Liver (tissue), 9 donors: Measurements from ENCODE around the gene NOX4. TPM values are rescaled to one million over a fixed set of nuclear protein-coding genes. Genes with fewer than 3 reads are reported as not detected.

ENCODE experiments used
- DNase-seq: peaks from one replicate; pipeline ENCODE4 v3.0.0-alpha.2; 2017; ENCODE audit warnings: low spot score
- H3K27ac ChIP-seq, 2 donors: one replicate each; pipeline ENCODE4 v1.7.0; 2013; ENCODE audit warnings: inconsistent platforms in 2 of 2, low read length in 2 of 2, control low read depth in 1 of 2, low read depth in 1 of 2, mild to moderate bottlenecking in 1 of 2
- H3K27me3 ChIP-seq, 4 donors: one replicate each; pipeline versions ENCODE4 v1.6.1 to v1.7.0; 2013; ENCODE audit warnings: low read length in 3 of 4, inconsistent platforms in 1 of 4, mild to moderate bottlenecking in 1 of 4, moderate library complexity in 1 of 4; ENCODE audit not compliant: control insufficient read depth in 4 of 4, insufficient read depth in 4 of 4
- H3K36me3 ChIP-seq, 4 donors: one replicate each; pipeline versions ENCODE4 v1.6.1 to v1.7.0; 2013; ENCODE audit warnings: low read length in 3 of 4, mild to moderate bottlenecking in 3 of 4, low read depth in 1 of 4, moderate library complexity in 1 of 4; ENCODE audit not compliant: control insufficient read depth in 4 of 4, insufficient read depth in 3 of 4
- H3K4me1 ChIP-seq, 4 donors: one replicate each; pipeline versions ENCODE4 v1.6.1 to v1.7.0; 2013; ENCODE audit warnings: low read length in 3 of 4, mild to moderate bottlenecking in 3 of 4, moderate library complexity in 1 of 4; ENCODE audit not compliant: control insufficient read depth in 4 of 4, insufficient read depth in 4 of 4
- H3K4me3 ChIP-seq, 3 donors: one replicate each; pipeline versions ENCODE4 v1.6.1 to v1.7.0; 2013; ENCODE audit warnings: low read length in 3 of 3, control low read depth in 1 of 3, low read depth in 1 of 3, mild to moderate bottlenecking in 1 of 3
- H3K9ac ChIP-seq, 2 donors: one replicate each; pipeline ENCODE4 v1.7.0; 2013; ENCODE audit warnings: low read length in 2 of 2, mild to moderate bottlenecking in 2 of 2, moderate library complexity in 2 of 2, control low read depth in 1 of 2, low read depth in 1 of 2
- H3K9me3 ChIP-seq, 4 donors: one replicate each; pipeline versions ENCODE4 v1.6.1 to v1.7.0; 2013; ENCODE audit warnings: low read length in 3 of 4; ENCODE audit not compliant: control insufficient read depth in 4 of 4
- FOXA1 ChIP-seq: IDR thresholded peaks from 2 replicates; pipeline ENCODE4 v1.6.1; 2016; ENCODE audit warnings: antibody characterized with exemption
- FOXA2 ChIP-seq: IDR thresholded peaks from 2 replicates; pipeline ENCODE4 v1.6.1; 2016; ENCODE audit warnings: antibody characterized with exemption
- GABPA ChIP-seq, 2 donors: IDR thresholded peaks in 1 of 2; conservative IDR thresholded peaks in 1 of 2; 2 replicates each; pipeline ENCODE4 v1.6.1; 2016; ENCODE audit warnings: antibody characterized with exemption in 2 of 2, mild to moderate bottlenecking in 1 of 2, moderate library complexity in 1 of 2
- HNF4A ChIP-seq, 2 donors: conservative IDR thresholded peaks; 2 replicates each; pipeline ENCODE4 v1.6.1; 2016; ENCODE audit warnings: antibody characterized with exemption in 2 of 2, mild to moderate bottlenecking in 2 of 2
- HNF4G ChIP-seq: IDR thresholded peaks from 2 replicates; pipeline ENCODE4 v1.6.1; 2016; ENCODE audit warnings: antibody characterized with exemption
- JUND ChIP-seq, 2 donors: IDR thresholded peaks; 2 replicates each; pipeline ENCODE4 v1.6.1; 2016; ENCODE audit warnings: antibody characterized with exemption in 2 of 2
- NR2F2 ChIP-seq: IDR thresholded peaks from 2 replicates; pipeline ENCODE4 v1.6.1; 2016; ENCODE audit warnings: antibody characterized with exemption
- RAD21 ChIP-seq, 2 donors: IDR thresholded peaks; 2 replicates each; pipeline ENCODE4 v1.6.1; 2016; ENCODE audit warnings: antibody characterized with exemption in 2 of 2, mild to moderate bottlenecking in 2 of 2
- RXRA ChIP-seq, 2 donors: IDR thresholded peaks; 2 replicates each; pipeline ENCODE4 v1.6.1; 2017 to 2018; ENCODE audit warnings: antibody characterized with exemption in 2 of 2, mild to moderate bottlenecking in 1 of 2
- SP1 ChIP-seq: IDR thresholded peaks from 2 replicates; pipeline ENCODE4 v1.6.1; 2018; ENCODE audit warnings: antibody characterized with exemption, mild to moderate bottlenecking
- TAF1 ChIP-seq: conservative IDR thresholded peaks from 2 replicates; pipeline ENCODE4 v1.6.1; 2016; ENCODE audit warnings: antibody characterized with exemption, mild to moderate bottlenecking
- YY1 ChIP-seq: IDR thresholded peaks from 2 replicates; pipeline ENCODE4 v1.6.1; 2016; ENCODE audit warnings: antibody characterized with exemption, mild to moderate bottlenecking
- WGBS: extraction: QIAGEN DNeasy Blood & Tissue Kit; methylation state at CpG from one replicate; pipeline ENCODE4 v1.1.7; 2013; 5-methylcytosine and 5-hydroxymethylcytosine counted together
- polyA plus RNA-seq, 2 donors: library from polyadenylated mRNA; stranded (reverse) in 1 of 2; unstranded in 1 of 2; fragments of 200-250 nt in 1 of 2; fragments of >200 nt in 1 of 2; fragmentation: Nextera tagmentation in 1 of 2; extraction: Ambion mirVana in 1 of 2; gene quantifications; one replicate each; pipeline versions ENCODE4 v1.2.1 to v1.2.3, GENCODE V29; 2013 to 2015
- total RNA-seq, 2 donors: library from RNA; depleted of rRNA; stranded (reverse); fragments of >200 nt; gene quantifications; one replicate each; pipeline ENCODE4 v1.2.3, GENCODE V29; 2014
- TF ChIP-seq, protein P1 (sequence below): fragments of 150-350 bp; IDR thresholded peaks from 2 replicates; pipeline ENCODE4 v1.5.1; 2017; ENCODE audit warnings: improper control_type of control experiment, low read depth, low read length; ENCODE audit not compliant: missing input control
- TF ChIP-seq, protein P2 (sequence below): IDR thresholded peaks from 2 replicates; pipeline ENCODE4 v1.6.1; 2016; ENCODE audit warnings: antibody characterized with exemption
- TF ChIP-seq, protein P3 (sequence below): IDR thresholded peaks from 2 replicates; pipeline ENCODE4 v1.6.1; 2016; ENCODE audit warnings: antibody characterized with exemption, mild to moderate bottlenecking
- TF ChIP-seq, protein P4 (sequence below): IDR thresholded peaks from 2 replicates; pipeline ENCODE4 v1.6.1; 2016; ENCODE audit warnings: antibody characterized with exemption
- TF ChIP-seq, protein P5 (sequence below): IDR thresholded peaks from 2 replicates; pipeline ENCODE4 v1.6.1; 2016; ENCODE audit warnings: antibody characterized with exemption
- donor health status: healthy.
- donor health status: healthy.
- donor health status: healthy.
- donor health status: healthy.
- donor health status: healthy.

Gene NOX4
- total RNA-seq (under 1 TPM in 1 of 2 donors, not detected in 1; 0.19 TPM), polyA plus RNA-seq (under 1 TPM; 0.07 to 0.29 TPM)

DNA sequence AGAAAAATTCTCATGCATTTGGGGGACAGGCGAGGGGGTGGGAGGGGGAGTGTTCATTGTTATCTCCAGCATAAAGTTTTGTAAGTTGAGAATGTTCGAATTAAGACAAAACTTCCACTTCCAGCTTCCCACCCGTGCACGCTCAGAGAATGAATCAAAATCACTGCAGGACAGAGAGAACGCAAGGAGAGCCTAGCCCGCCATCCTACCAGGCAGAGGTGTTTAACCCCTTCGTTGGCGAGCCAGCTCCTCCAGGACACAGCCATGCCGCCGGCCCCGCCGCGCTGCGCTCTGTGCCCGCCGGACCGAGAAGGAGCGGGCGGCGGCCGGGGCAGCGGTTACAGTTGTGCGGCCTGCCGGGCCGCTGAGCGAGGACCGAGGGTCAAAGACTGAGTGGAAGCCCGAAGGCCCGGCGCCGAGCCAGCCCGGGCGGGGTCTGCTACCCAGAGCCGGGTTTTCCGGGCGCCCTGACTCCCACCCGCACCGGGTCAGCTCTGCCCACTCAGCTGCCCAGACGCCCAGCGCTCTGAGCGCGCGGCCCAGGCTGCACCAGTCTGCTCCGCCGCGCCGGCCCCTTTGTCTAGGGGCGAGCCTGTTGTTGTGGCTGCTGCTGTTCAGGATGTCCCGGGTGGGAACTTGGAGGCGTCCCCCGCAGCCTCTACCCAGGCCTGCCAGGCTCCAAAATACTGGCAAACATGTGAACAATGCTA is at the start of gene NOX4:
Gene NOX4 (minus strand): TSS at position 395 of the 710 bp plus-strand sequence. CDS start 129 bp downstream, at position 266.
- Histone ChIP-seq H3K4me3 (peak within 1 kb of the TSS in 2 of 3 donors; percentile 29 to 52), H3K27ac (no peak within 1 kb of the TSS), H3K9me3 (no peaks in the 10 kb centered on the region), H3K27me3 (no peaks in the 10 kb centered on the region), H3K36me3 (no peaks in the 10 kb centered on the region), H3K4me1 (peaks cover 0 to 8% (median 6%) of the 10 kb centered on the region in 4 donors), H3K9ac (no peak within 1 kb of the TSS)
- peak; percentile 47 for DNase-seq
- WGBS, result 8% methylated on average over 51 of the region's 51 CpGs
- TF ChIP-seq HNF4A (conservative IDR thresholded peaks at IDR 0.05), result peak in 1 of 2 donors; percentile 23
- TF ChIP-seq, protein P1, sequence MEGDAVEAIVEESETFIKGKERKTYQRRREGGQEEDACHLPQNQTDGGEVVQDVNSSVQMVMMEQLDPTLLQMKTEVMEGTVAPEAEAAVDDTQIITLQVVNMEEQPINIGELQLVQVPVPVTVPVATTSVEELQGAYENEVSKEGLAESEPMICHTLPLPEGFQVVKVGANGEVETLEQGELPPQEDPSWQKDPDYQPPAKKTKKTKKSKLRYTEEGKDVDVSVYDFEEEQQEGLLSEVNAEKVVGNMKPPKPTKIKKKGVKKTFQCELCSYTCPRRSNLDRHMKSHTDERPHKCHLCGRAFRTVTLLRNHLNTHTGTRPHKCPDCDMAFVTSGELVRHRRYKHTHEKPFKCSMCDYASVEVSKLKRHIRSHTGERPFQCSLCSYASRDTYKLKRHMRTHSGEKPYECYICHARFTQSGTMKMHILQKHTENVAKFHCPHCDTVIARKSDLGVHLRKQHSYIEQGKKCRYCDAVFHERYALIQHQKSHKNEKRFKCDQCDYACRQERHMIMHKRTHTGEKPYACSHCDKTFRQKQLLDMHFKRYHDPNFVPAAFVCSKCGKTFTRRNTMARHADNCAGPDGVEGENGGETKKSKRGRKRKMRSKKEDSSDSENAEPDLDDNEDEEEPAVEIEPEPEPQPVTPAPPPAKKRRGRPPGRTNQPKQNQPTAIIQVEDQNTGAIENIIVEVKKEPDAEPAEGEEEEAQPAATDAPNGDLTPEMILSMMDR, result no peak

DNA sequence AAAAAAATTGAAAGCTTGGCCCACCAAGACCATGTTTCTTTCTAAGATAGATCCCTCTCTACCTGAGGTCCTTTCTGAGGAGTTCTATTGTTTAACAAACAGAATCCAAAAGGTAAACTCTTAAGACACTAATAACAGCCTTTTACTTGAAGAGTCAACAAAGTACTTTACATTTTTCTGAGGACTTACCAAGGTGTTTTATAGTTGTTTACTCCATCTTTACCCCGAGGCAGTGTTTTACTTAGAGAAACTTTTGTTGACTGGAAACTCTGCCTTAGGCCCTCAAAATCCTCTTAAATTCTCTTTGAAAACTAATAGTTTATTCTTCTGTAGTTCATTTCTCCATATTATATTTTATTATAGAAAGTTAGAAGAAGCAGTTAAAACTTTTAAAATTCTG is 49.7 kb upstream of the NOX4 start:
- Histone ChIP-seq H3K27me3 (no peaks in the 10 kb centered on the region), H3K4me1 (no peaks in the 10 kb centered on the region), H3K27ac (no peak overlapping the region), H3K9me3 (no peaks in the 10 kb centered on the region), H3K4me3 (no peak overlapping the region), H3K9ac (no peak overlapping the region), H3K36me3 (no peaks in the 10 kb centered on the region)
- TF ChIP-seq NR2F2 (no peak), RAD21 (IDR thresholded peaks at IDR 0.05) (no peak), FOXA1 (no peak)
- TF ChIP-seq, protein P2, sequence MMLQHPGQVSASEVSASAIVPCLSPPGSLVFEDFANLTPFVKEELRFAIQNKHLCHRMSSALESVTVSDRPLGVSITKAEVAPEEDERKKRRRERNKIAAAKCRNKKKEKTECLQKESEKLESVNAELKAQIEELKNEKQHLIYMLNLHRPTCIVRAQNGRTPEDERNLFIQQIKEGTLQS, result no peak
- TF ChIP-seq, protein P3, sequence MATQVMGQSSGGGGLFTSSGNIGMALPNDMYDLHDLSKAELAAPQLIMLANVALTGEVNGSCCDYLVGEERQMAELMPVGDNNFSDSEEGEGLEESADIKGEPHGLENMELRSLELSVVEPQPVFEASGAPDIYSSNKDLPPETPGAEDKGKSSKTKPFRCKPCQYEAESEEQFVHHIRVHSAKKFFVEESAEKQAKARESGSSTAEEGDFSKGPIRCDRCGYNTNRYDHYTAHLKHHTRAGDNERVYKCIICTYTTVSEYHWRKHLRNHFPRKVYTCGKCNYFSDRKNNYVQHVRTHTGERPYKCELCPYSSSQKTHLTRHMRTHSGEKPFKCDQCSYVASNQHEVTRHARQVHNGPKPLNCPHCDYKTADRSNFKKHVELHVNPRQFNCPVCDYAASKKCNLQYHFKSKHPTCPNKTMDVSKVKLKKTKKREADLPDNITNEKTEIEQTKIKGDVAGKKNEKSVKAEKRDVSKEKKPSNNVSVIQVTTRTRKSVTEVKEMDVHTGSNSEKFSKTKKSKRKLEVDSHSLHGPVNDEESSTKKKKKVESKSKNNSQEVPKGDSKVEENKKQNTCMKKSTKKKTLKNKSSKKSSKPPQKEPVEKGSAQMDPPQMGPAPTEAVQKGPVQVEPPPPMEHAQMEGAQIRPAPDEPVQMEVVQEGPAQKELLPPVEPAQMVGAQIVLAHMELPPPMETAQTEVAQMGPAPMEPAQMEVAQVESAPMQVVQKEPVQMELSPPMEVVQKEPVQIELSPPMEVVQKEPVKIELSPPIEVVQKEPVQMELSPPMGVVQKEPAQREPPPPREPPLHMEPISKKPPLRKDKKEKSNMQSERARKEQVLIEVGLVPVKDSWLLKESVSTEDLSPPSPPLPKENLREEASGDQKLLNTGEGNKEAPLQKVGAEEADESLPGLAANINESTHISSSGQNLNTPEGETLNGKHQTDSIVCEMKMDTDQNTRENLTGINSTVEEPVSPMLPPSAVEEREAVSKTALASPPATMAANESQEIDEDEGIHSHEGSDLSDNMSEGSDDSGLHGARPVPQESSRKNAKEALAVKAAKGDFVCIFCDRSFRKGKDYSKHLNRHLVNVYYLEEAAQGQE, result no peak
- TF ChIP-seq, protein P4, sequence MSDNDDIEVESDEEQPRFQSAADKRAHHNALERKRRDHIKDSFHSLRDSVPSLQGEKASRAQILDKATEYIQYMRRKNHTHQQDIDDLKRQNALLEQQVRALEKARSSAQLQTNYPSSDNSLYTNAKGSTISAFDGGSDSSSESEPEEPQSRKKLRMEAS, result no peak
- 71% methylated on average over 1 of the region's 1 CpG for WGBS
- no peak for DNase-seq

DNA sequence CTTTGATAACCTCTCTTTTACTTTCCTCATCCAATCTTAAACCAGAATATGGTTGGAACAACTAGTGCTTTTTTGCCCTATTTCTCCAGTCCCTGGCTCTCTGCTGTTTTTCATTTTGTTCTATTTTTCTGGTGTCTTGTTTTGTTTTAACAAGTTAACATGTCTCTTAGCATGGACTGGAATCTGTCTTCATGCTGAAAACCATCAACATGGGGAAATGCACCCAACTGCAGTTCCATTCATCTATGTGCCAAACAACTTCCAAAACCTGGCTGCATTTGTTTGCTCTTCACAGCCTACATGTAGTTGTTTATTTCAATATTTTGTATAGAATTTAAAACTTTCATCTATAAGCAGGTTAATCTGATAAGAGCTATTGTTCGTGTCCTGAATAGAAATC is 46.8 kb upstream of the NOX4 start:
- Histone ChIP-seq H3K27me3 (no peaks in the 10 kb centered on the region), H3K4me3 (no peak overlapping the region), H3K4me1 (no peaks in the 10 kb centered on the region), H3K9ac (no peak overlapping the region), H3K27ac (no peak overlapping the region), H3K36me3 (no peaks in the 10 kb centered on the region), H3K9me3 (no peaks in the 10 kb centered on the region)
- WGBS, result 91% methylated on average over 1 of the region's 1 CpG
- DNase-seq, result no peak
- TF ChIP-seq, protein P1, result no peak
- no peak for TF ChIP-seq FOXA2
- TF ChIP-seq GABPA (IDR thresholded peaks at IDR 0.05 in 1 of 2, conservative IDR thresholded peaks at IDR 0.05 in 1 of 2), result no peak
- no peak for TF ChIP-seq HNF4A (conservative IDR thresholded peaks at IDR 0.05)
- no peak for TF ChIP-seq HNF4G
- TF ChIP-seq RXRA (IDR thresholded peaks at IDR 0.05), result no peak
- no peak for TF ChIP-seq JUND (IDR thresholded peaks at IDR 0.05)
- TF ChIP-seq, protein P2, result no peak
- no peak for TF ChIP-seq TAF1
- no peak for TF ChIP-seq SP1
- no peak for TF ChIP-seq YY1
- TF ChIP-seq, protein P5, sequence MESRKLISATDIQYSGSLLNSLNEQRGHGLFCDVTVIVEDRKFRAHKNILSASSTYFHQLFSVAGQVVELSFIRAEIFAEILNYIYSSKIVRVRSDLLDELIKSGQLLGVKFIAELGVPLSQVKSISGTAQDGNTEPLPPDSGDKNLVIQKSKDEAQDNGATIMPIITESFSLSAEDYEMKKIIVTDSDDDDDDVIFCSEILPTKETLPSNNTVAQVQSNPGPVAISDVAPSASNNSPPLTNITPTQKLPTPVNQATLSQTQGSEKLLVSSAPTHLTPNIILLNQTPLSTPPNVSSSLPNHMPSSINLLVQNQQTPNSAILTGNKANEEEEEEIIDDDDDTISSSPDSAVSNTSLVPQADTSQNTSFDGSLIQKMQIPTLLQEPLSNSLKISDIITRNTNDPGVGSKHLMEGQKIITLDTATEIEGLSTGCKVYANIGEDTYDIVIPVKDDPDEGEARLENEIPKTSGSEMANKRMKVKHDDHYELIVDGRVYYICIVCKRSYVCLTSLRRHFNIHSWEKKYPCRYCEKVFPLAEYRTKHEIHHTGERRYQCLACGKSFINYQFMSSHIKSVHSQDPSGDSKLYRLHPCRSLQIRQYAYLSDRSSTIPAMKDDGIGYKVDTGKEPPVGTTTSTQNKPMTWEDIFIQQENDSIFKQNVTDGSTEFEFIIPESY, result no peak
- TF ChIP-seq RAD21 (IDR thresholded peaks at IDR 0.05), result no peak
